ENCODE data around the gene CEP78. TPM values are rescaled to one million over a fixed set of nuclear protein-coding genes. Genes with fewer than 3 reads are reported as not detected.

Gene CEP78
- total and polyA plus RNA-seq, 10 donors = 7.1 to 20.1 (median 16.2) TPM

GRCh38 chr9:78234810-78235209 is 1.1 kb upstream of the CEP78 start:
- Histone ChIP-seq H3K27ac (no peak overlapping the region), H3K27me3 (replicated peaks in 1 of 7) (no peaks in the 10 kb centered on the region), H3K4me3 (peak overlapping the region in 6 of 8 donors; percentile 73 to 98 (median 86)), H3K4me1 (peaks cover 5 to 41% (median 22%) of the 10 kb centered on the region in 6 donors), H3K9me3 (no peaks in the 10 kb centered on the region), H3K36me3 (peaks cover 0 to under 1% (median 0%) of the 10 kb centered on the region in 6 donors)
- WGBS, 5 donors = 75 to 84% (median 83%) methylated on average over 7 of the region's 7 CpGs
- no peak for DNase-seq
- intact Hi-C loops (cut with DNase I; ENCODE audit: low total_unique reads) = no loop called here
- no peak for TF ChIP-seq CTCF (IDR thresholded peaks at IDR 0.05 in 8 of 11, conservative IDR thresholded peaks at IDR 0.05 in 3 of 11)
- TF ChIP-seq POLR2AphosphoS5 (IDR thresholded peaks at IDR 0.05) = no peak
- TF ChIP-seq POLR2A (IDR thresholded peaks at IDR 0.05) = no peak

- Histone ChIP-seq H3K4me3 (peak overlapping the region; percentile 73 to 98 (median 86)), H3K27ac (peak overlapping the region; percentile 69 to 92 (median 88)), H3K9me3 (no peaks in the 10 kb centered on the region), H3K4me1 (peaks cover 5 to 41% (median 22%) of the 10 kb centered on the region in 6 donors), H3K27me3 (replicated peaks in 1 of 7) (no peaks in the 10 kb centered on the region), H3K36me3 (peaks cover 0 to 6% (median 0%) of the 10 kb centered on the region in 6 donors)
- TF ChIP-seq POLR2A (IDR thresholded peaks at IDR 0.05) (no peak), POLR2AphosphoS5 (IDR thresholded peaks at IDR 0.05) (no peak), CTCF (IDR thresholded peaks at IDR 0.05 in 8 of 11, conservative IDR thresholded peaks at IDR 0.05 in 3 of 11) (no peak)
- DNase-seq = no peak
- intact Hi-C loops (cut with DNase I; ENCODE audit: low total_unique reads) = no loop called here
- WGBS, 5 donors = 5 to 6% (median 6%) methylated on average over 17 of the region's 17 CpGs
Observed at GRCh38 chr9:78235256-78235761, 566 bp upstream of the CEP78 start.

- 7 to 13% (median 11%) methylated on average over 9 to 12 of the region's 12 CpGs for WGBS, 5 donors
- DNase-seq = no peak
- H3K4me1 ChIP-seq = peaks cover 5 to 41% (median 22%) of the 10 kb centered on the region in 6 donors
- H3K27ac ChIP-seq = peak overlapping the region in 7 of 8 donors; percentile 69 to 92 (median 89)
- H3K4me3 ChIP-seq = peak overlapping the region; percentile 73 to 98 (median 86)
- no peaks in the 10 kb centered on the region for H3K27me3 ChIP-seq (replicated peaks in 1 of 7)
- peaks cover 0 to 16% (median 2%) of the 10 kb centered on the region in 6 donors for H3K36me3 ChIP-seq
- H3K9me3 ChIP-seq = no peaks in the 10 kb centered on the region
- TF ChIP-seq POLR2AphosphoS5 (IDR thresholded peaks at IDR 0.05) (no peak), CTCF (IDR thresholded peaks at IDR 0.05 in 8 of 11, conservative IDR thresholded peaks at IDR 0.05 in 3 of 11) (no peak), POLR2A (IDR thresholded peaks at IDR 0.05) (no peak)
- intact Hi-C loops (cut with DNase I; ENCODE audit: low total_unique reads) = no loop called here
Observed at GRCh38 chr9:78236551-78236910, 656 bp downstream of the CEP78 start.

GRCh38 chr9:78238046-78239038 is 2.5 kb downstream of the CEP78 start:
- no peak for DNase-seq
- H3K4me1 ChIP-seq = peaks cover 5 to 41% (median 22%) of the 10 kb centered on the region in 6 donors
- TF ChIP-seq POLR2AphosphoS5 (IDR thresholded peaks at IDR 0.05) (no peak), POLR2A (IDR thresholded peaks at IDR 0.05) (no peak)
- no peak overlapping the region for H3K4me3 ChIP-seq
- H3K9me3 ChIP-seq = no peaks in the 10 kb centered on the region
- peaks cover 0 to 31% (median 8%) of the 10 kb centered on the region in 6 donors for H3K36me3 ChIP-seq
- H3K27ac ChIP-seq = peak overlapping the region in 2 of 8 donors; percentile 16 to 43
- intact Hi-C loops (cut with DNase I; ENCODE audit: low total_unique reads) = no loop called here
- no peaks in the 10 kb centered on the region for H3K27me3 ChIP-seq (replicated peaks in 1 of 7)
- 79 to 91% (median 89%) methylated on average over 13 of the region's 13 CpGs for WGBS, 5 donors
